Measurements from ENCODE around the gene PALLD. TPM values are rescaled to one million over a fixed set of nuclear protein-coding genes. Genes with fewer than 3 reads are reported as not detected.
A peak's percentile ranks its signal among the peaks of the same experiment; 100 is the strongest.

Gene PALLD
- total RNA-seq, 4 donors from 2014 or later, result 60.2 to 437 (median 118) TPM

GRCh38 chr4:168908851-168909273 lies 412.0 kb downstream of the PALLD start:
- TF ChIP-seq POLR2A (IDR thresholded peaks at IDR 0.05), result no peak
- TF ChIP-seq CTCF (IDR thresholded peaks at IDR 0.05), result no peak
- H3K9me3 ChIP-seq, result no peaks in the 10 kb centered on the region
- intact Hi-C loops (cut with DNase I), result no loop called here
- H3K4me3 ChIP-seq, result no peak overlapping the region
- no peaks in the 10 kb centered on the region for H3K27me3 ChIP-seq
- H3K36me3 ChIP-seq, result peaks cover 0 to 97% (median 0%) of the 10 kb centered on the region in 3 donors
- WGBS, 2 donors, result 18 to 23% methylated on average over 3 of the region's 3 CpGs
- H3K4me1 ChIP-seq, result peaks cover 0 to 26% (median 4%) of the 10 kb centered on the region in 3 donors
- peak overlapping the region in 3 of 4 donors; percentile 49 to 64 (median 54) for H3K27ac ChIP-seq
- DNase-seq, result no peak

GRCh38 chr4:168914095-168914494 lies 417.2 kb downstream of the PALLD start:
- DNase-seq, result no peak
- Histone ChIP-seq H3K4me3 (no peak overlapping the region), H3K27me3 (no peaks in the 10 kb centered on the region), H3K36me3 (peaks cover 0 to 93% (median 0%) of the 10 kb centered on the region in 3 donors), H3K9me3 (no peaks in the 10 kb centered on the region), H3K4me1 (peaks cover 0 to 2% (median 0%) of the 10 kb centered on the region in 3 donors), H3K27ac (no peak overlapping the region)
- TF ChIP-seq CTCF (IDR thresholded peaks at IDR 0.05), result no peak
- no peak for TF ChIP-seq POLR2A (IDR thresholded peaks at IDR 0.05)
- WGBS, 2 donors, result 79 to 90% methylated on average over 2 of the region's 2 CpGs
- intact Hi-C loops (cut with DNase I), result loop anchor here (10.0 kb wide), 1 partner anchor 399 kb away; no protein-coding TSS in a partner anchor

DNA sequence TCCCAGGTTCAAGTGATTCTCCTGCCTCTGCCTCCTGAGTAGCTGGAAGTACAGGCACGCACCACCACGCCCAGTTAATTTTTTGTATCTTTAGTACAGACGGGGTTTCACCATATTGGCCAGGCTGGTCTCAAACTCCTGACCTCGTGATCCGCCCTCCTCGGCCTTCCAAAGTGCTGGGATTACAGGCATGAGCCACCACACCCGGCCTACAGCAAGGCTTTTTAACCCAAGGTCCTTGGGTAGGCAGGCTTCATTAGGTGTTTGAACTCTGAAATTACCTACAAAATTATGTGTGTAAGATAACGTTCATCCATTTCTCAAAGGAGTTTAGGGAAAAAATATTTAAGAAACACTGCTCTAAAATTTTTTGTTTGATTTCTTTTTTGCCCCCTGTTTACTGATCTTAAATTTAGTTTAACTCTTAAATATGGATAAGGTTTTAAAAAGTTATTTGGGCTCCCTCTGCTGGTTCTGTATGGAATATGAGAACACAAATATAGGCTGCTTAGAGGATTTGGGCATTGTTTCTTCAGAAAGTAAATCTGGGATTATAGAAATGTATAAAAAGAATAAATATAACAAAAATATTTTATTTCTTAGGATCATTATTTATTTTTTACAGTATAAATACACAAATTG lies 420.4 kb downstream of the PALLD start:
- H3K27me3 ChIP-seq, result no peaks in the 10 kb centered on the region
- H3K4me3 ChIP-seq, result no peak overlapping the region
- H3K36me3 ChIP-seq, result peaks cover 0 to 92% (median 0%) of the 10 kb centered on the region in 3 donors
- no peaks in the 10 kb centered on the region for H3K4me1 ChIP-seq
- intact Hi-C loops (cut with DNase I), result loop anchor here (5.0 to 10.0 kb wide), 3 partner anchors 205 to 402 kb away; no protein-coding TSS in a partner anchor
- no peaks in the 10 kb centered on the region for H3K9me3 ChIP-seq
- H3K27ac ChIP-seq, result peak overlapping the region in 3 of 4 donors; percentile 30 to 40 (median 40)
- 54 to 61% methylated on average over 2 to 8 of the region's 8 CpGs for WGBS, 2 donors
- TF ChIP-seq POLR2A (IDR thresholded peaks at IDR 0.05), result no peak
- TF ChIP-seq CTCF (IDR thresholded peaks at IDR 0.05), result peak in 5 of 6 experiments; percentile 39 to 78 (median 66)
- no peak for DNase-seq

- 75 to 90% methylated on average over 4 of the region's 4 CpGs for WGBS, 2 donors
- intact Hi-C loops (cut with DNase I), result loop anchor here (5.0 to 10.0 kb wide), 4 partner anchors 208 to 565 kb away; no protein-coding TSS in a partner anchor
These were observed 423.0 kb downstream of the PALLD start for GRCh38 chr4:168919706-168920324.

More at GRCh38 chr4:168919706-168920324, 423.0 kb downstream of the PALLD start:
- DNase-seq, result no peak
- no peaks in the 10 kb centered on the region for H3K4me1 ChIP-seq
- TF ChIP-seq POLR2A (IDR thresholded peaks at IDR 0.05) (no peak), CTCF (IDR thresholded peaks at IDR 0.05) (no peak)
- no peak overlapping the region for H3K4me3 ChIP-seq
- H3K9me3 ChIP-seq, result no peaks in the 10 kb centered on the region
- peak overlapping the region in 3 of 4 donors; percentile 1 to 35 (median 13) for H3K27ac ChIP-seq
- H3K27me3 ChIP-seq, result no peaks in the 10 kb centered on the region
- peaks cover under 1 to 90% (median 6%) of the 10 kb centered on the region in 3 donors for H3K36me3 ChIP-seq

Measured in esophagus squamous epithelium (tissue), 5 donors.